Jurkat, Clone E6-1 (cell line): ENCODE results near the gene ZNF644.
"Not testable (repeated sequence)": the region's sequence is repeated elsewhere in the genome, so short reads cannot be mapped to it uniquely, and the experiment has no call there.

Experiments used
- DNase-seq: peaks from one replicate; pipeline ENCODE4 v3.0.0-alpha.2; 2011; ENCODE audit warnings: low read depth, low spot score
- H3K4me3 ChIP-seq: 2 replicates; pipeline ENCODE4 v1.5.1; 2011; ENCODE audit warnings: mild to moderate bottlenecking, low read length, control low read depth, moderate library complexity

The ZNF644 gene

DNA sequence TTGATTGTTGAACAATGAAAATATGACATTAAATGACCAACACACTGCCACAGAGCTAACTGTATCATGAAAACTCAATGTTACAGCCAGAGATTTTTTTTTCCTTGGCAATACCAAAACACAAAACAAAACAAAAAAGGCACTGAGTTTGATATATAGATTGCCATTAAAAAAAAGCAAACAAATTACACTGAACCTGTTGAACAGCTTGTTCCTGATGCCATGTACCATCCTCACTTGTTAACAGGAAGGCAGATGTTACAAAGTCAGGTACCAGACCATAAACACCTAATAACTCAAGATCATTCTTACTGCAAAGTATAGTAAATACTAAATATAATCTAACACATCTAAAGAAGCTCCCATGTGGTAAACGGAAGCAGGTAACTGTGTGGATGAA, 75.2 kb downstream of the ZNF644 start:
- DNase-seq = no peak
- no peak overlapping the region for H3K4me3 ChIP-seq

DNA sequence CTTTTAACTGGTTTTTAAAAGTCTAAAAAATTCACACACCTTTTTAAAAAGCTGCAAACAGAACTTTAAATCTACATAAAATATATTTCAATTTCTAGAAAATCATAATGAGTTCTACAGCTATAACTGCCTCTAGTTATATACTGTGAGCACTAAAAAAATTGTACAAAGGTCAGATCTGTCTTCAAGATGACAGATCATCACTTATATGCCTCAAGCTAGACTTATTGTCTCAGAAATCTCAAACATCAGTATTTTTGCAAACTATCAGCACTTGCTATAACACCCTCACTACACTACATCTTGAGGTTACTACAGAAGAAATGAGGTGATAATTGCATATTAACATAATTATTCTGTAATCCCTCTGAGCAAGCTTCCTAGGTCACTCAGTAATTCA, 76.5 kb downstream of the ZNF644 start:
- no peak overlapping the region for H3K4me3 ChIP-seq
- no peak for DNase-seq

DNA sequence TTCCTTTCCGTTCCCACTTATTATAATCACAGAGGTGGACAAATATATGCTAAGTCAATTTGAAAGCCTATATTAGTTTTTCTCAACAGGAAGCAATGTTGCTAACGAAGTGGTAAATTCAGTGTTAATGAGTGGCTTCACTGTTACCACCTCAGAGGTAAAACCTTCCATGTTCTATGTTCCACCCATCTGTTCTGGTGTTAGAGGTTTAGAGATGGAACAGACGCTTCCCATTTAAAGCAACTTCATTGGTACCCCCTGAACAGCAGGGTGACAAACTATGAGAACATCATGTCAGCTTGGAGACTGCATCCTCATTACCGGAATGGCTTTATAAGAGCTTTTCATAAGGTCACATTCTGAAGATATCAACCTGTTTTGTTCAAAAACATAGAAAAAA, 77.9 kb downstream of the ZNF644 start:
- no peak for DNase-seq
- H3K4me3 ChIP-seq = no peak overlapping the region

DNA sequence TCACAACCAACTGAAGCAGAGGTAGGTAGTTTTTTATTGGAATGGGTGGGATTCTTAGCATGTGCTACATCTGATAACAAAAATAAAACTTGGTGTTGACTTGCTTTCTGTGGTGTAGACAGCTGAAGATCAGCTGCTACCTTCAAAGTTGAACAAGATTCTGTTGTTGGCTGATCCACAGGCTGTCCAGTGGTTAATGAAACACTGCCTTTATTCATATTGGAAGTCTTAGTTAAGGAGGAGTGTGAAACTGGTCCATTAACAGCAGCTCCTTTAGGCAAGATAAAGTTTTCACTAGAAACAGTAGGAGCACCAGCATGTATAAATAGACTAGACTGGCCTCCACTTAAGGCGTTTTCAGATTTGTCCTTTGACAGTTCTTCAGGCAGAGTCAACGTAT, 81.1 kb downstream of the ZNF644 start:
- H3K4me3 ChIP-seq = no peak overlapping the region
- DNase-seq = no peak

DNA sequence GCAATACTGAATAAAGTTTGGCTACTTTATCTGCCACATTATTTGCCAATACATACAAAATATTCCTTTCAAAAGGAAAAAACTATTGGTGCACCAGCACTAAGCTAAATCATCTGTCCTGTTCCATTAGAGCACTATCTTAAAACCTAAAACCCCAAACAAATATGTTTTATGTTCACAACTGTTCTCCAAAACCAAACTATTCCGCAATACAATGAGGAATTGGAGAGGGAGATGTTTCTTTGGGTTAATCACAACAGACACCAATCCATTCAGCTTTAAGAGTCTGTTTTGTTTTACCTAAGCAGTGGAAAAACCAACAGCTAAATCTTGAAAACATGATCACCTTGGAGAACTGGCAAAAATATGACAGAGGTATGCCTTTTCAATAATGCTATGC, 85.1 kb downstream of the ZNF644 start:
- no peak overlapping the region for H3K4me3 ChIP-seq
- no peak for DNase-seq

DNA sequence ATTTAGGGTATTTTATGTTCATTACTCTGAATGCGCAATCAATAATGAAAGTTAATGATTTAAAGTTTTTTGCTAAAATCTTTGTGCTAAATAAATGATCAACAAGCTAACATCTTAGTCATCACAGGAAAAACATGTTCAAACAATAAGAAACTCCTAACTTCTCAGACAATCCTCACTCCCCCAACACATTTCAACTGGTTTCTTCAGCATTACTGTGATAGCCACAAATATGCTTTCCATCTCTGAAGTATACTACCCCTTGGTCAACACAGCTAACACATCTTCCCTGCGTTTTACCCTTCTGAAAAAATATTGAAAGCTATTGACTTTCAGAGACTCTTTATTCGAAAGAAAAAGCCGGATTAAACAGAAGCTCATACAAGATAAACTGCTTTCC, 85.8 kb downstream of the ZNF644 start:
- DNase-seq = no peak
- H3K4me3 ChIP-seq = no peak overlapping the region

DNA sequence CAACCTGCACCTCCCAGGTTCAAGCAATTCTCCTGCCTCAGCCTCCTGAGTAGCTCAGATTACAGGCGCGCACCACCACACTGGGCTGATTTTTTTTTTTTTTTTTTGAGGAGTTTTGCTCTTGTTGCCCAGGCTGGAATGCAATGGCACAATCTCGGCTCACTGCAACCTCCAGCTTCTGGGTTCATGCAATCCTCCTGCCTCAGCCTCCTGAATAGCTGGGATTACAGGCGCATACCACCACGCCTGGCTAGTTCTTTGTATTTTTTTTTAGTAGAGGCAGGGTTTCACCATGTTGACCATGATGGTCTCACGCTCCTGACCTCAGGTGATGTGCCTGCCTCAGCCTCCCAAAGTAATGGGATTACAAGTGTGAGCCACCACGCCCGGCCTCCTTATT, 93.6 kb downstream of the ZNF644 start:
- not testable (repeated sequence) for H3K4me3 ChIP-seq, DNase-seq

DNA sequence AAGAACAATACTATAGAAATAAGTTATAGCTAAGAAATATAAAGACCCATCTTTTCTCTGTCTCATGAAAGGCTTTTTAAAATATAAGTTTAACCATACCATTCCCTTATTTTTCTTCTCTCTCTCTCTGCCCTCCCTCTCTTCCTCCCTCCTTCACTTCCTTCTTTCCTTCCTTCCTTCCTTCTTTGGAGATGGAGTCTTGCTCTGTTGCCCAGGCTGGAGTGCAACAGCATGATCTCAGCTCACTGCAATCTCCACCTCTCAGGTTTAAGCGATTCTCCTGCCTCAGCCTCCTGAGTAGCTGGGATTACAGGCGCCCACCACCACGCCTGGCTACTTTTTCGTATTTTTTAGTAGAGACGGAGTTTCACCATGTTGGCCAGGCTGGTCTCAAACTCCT, 94.2 kb downstream of the ZNF644 start:
- not testable (repeated sequence) for H3K4me3 ChIP-seq, DNase-seq

DNA sequence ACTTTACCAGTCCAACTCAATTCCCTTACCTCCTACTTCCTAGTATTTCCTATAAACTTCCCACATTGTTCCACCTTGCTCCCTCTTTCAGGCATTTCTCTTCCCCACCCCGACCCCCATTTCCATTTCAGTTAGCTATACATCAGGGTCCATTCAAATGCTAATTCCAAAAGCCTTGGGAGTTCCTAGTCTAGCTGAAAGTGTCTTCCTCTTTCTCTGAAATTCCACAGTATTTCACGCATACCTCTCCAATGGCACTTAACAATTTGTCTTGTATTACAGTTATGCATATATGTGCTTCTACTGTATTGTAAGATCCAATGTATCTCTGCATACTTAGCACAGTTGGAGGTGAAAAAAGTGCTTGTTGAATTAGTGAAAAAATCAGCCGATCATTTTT, 94.9 kb downstream of the ZNF644 start:
- H3K4me3 ChIP-seq = no peak overlapping the region
- no peak for DNase-seq

DNA sequence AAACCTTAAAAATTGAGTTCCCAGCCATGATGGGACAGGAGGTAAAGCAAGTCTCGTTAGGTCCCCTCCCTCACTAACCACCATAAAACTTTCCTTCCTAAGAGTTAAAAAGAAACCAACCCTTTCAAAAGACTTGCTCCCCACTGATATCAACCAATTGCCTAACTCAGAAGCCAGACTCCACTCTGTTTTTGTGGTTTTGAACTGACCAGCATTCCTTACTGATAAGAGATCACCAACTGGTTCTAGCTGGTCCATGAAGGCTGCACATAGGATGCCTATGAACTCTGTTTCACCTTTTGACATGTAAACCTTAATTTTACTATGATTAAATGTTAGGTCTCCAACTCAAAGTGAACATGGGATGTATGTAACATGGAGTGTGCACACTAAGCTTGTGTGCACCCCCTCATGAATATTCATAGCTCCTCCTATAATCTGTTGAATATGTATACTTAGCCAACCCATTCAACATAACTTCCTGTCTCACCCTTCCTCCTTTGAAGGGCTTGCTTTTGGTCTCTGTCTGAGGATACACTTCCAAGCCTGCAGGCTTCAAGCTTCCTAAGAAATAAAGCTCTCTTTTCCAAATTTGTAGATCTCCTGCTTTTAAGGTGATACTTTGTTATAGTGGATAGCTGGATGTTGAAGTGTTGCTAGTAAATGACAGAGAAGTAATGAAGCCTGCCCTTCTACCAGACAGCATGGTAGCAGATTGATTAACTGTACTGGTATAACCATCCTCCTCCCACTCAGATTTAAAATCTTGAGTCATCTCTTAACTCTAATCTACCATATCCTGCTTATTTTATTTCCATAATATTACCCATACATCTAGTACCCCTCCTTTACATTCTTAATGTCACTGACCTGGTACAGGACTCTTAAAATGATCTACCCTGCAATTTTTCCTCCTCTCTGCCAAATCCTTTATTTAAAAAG, 95.6 kb downstream of the ZNF644 start:
- peak; percentile 19 for DNase-seq
- H3K4me3 ChIP-seq = no peak overlapping the region

DNA sequence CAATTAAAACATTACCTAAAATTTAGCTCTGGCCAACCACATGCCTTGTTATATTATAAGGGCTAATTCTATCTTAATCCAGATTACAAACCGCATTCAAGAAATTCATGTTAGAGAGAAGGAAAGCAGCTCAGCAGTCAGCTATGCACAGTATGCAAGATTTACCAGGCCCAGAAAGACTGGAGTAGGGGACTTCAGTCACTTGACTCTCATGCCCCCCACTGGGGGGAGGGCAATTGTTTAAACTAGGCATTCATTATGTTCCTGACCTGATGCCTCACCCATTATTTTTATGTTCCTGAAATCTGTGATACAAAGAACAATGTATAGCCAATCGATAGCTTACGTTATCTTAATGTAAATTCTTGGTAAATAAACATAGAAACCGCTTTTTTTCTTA, 96.9 kb downstream of the ZNF644 start:
- no peak overlapping the region for H3K4me3 ChIP-seq
- DNase-seq = no peak

DNA sequence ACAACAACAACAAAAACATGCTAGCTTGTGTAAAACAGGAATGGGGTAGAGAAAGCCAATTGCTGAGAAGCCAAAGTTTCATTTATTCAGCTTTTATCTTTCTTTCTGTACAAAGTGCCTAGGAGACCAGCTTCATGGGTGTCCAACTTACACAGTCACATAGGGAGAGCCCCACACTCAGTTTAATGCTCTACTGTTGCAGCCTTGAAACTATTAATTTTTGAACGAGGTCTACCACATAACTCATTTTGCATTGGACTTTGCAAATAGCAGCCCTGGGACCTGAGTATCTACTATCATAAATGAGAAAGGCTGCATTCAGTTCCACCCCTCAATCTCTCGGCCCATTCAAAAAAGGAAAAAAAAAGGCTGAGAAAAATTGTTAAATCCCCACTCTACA, 98.8 kb downstream of the ZNF644 start:
- no peak for DNase-seq

DNA sequence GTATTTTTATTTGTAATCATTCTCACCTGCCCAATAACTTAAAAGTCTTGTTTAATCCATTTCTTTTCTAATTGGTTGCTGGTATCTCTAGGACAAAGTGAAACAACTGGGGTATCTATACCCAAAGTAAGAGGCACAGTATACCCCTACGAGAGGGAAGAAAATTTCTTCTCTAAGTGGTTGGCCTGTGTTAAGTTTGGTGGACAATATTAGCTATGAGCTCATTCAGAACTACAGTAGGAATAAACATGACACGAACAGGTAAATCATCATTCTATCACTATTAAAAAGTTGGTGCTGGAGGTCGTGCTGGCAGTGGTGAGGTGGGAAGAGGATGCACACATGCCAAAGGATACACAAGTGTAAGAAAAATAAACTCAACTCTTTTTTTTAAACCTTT, 99.6 kb downstream of the ZNF644 start:
- no peak for DNase-seq
- no peak overlapping the region for H3K4me3 ChIP-seq

More for the DNA sequence above, 98.8 kb downstream of the ZNF644 start:
- no peak overlapping the region for H3K4me3 ChIP-seq

DNA sequence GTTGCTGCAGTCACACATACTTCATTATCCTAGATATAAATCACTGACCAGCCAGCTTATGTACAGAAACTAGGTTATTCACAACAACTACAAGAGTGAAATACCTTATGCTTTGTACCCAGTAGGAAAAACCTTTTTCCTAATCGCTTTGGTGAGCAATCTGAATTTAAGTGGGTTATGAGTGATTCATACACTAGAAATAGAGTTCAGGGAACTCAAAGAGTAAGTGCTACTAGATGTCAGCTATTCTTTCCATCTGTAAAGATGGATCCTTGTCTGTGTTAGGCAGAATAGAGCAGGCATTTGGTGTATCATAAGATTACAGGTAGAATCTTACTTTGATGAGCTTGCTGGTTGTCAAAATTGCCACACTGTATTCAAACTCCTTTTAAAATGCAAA, 101.9 kb downstream of the ZNF644 start:
- DNase-seq = peak; percentile 9

DNA sequence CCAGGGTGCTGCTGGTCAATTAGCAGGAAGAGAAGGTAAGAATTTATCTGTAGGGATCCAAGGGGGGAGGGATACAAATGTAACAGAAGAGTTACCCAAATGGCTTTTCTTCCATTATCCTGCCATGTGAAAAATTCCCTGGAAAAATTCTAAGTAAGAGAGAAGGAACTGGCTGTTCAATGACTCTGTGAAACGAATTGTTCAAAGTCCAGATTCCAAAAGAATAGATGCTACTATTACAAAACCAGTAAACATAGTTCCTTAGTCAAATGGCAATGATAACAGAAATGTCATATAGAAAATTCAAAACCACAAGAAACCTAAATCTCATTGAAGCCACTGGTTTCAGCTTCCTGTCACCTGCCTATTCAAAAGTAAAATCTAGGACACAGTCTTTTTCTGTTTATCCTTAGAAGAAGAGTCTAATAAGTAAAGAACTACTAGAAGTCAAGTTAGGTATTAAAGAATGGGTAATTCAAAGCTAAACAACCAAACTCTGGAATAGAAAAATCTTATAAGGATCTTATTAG, 102.6 kb downstream of the ZNF644 start:
- DNase-seq = peak; percentile 65
- no peak overlapping the region for H3K4me3 ChIP-seq

More for the DNA sequence above, 101.9 kb downstream of the ZNF644 start:
- H3K4me3 ChIP-seq = no peak overlapping the region

DNA sequence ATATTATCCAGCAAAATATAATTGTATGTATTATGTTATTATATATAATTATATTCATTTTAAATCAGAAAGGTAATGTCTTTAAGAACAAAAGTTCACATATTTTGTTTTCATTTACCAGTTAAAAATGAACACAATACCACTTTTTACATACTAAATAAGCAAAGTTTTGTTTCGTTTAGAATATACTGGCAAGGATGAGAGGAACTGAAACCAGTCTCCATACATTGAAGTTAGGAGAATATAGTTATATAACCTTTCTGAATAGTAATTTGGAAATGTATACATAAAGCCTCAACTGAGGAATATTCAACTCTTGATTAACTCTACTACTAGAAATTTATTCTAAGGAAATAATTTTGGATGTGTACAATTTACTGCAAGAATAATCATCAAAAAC, 110.5 kb downstream of the ZNF644 start:
- DNase-seq = no peak

DNA sequence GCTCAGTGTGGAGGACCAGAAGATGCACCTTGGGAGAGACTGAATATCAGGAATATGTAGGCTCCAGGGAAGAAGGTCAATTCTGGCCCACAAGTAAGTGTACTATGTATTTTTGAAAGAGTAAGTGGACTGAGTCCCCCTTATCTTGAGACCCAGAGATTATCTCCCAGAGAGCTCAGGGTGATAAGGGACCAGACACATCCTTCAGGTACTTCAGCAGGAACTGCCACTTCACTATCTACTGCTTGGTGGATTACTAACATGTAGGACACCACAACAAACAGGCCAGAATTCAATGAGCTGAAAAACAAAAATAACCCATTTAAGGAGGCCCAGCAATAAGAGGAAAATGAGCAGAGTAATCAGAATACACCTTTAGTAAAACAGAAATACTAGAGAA, 119.2 kb downstream of the ZNF644 start:
- DNase-seq = no peak
- no peak overlapping the region for H3K4me3 ChIP-seq

More for the DNA sequence above, 110.5 kb downstream of the ZNF644 start:
- no peak overlapping the region for H3K4me3 ChIP-seq

DNA sequence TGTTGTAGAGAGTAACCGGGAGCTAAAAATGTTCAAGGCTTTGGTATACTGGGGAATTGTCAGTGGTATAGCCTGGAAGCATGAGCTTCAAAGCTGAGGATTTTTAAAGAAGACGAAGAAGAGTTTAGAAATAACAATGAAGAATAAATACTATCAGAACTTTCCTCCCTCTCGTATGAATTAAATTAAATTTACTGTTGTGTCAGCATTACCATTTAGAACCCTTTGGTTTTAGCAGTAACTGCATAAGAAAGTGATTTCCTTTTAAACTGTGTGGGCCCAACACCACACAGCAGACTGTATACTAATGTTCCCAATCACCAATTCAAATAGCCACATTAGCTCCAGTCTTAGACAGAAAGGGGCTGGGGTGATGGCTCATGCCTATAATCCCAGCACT, 122.6 kb downstream of the ZNF644 start:
- DNase-seq = no peak
- no peak overlapping the region for H3K4me3 ChIP-seq

DNA sequence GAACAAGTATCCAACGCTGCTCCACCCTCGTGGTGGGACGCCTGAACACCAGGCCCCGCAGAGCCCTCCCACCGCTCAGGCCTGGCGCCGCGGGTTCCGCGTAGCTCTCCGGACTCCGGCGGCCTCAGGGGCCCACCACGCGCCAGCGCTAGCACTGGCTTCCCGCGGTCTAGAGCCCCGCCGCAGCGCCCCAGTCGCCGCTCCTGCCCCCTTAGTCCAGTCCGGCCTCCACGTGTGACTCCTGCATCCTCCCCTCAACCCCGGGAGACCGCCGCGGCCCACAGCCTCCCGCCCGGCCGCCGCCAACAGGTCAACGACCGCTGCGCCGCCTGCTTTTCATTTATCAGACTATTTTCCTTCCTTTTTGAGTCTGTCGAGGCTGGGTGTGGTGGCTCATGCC, 128.2 kb downstream of the ZNF644 start:
- H3K4me3 ChIP-seq, DNase-seq: not testable (repeated sequence)

DNA sequence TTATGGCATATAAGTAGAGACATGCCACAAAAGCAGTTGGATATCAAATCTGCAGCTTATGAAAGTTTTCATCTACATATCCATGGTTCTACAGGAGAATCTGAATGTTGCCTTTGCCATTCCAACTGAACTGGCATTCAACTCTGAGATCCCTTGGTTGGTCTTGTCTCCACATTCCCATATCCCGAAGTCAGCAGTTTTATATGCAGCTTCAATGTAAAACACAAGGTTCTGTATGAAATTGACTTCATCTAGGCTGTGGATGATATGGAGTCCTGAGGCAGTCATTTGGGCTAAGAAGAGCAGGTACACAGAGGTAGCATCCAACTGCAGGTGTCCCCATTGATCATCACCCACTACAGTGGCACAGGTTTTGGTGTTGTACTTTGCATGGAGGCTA, 129.0 kb downstream of the ZNF644 start:
- DNase-seq, H3K4me3 ChIP-seq: not testable (repeated sequence)

DNA sequence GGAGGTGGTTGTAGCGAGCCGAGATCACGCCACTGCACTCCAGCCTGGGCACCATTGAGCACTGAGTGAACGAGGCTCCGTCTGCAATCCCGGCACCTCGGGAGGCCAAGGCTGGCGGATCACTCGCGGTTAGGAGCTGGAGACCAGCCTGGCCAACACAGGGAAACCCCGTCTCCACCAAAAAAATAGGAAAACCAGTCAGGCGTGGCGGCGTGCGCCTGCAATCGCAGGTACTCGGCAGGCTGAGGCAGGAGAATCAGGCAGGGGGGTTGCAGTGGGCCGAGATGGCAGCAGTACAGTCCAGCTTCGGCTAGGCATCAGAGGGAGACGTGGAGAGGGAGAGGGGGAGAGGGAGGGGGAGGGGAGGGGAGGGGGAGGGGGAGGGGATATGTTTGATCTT, 129.6 kb downstream of the ZNF644 start:
- not testable (repeated sequence) for H3K4me3 ChIP-seq, DNase-seq
